ENCODE measurements around the gene MEF2C.

MEF2C gene

DNA sequence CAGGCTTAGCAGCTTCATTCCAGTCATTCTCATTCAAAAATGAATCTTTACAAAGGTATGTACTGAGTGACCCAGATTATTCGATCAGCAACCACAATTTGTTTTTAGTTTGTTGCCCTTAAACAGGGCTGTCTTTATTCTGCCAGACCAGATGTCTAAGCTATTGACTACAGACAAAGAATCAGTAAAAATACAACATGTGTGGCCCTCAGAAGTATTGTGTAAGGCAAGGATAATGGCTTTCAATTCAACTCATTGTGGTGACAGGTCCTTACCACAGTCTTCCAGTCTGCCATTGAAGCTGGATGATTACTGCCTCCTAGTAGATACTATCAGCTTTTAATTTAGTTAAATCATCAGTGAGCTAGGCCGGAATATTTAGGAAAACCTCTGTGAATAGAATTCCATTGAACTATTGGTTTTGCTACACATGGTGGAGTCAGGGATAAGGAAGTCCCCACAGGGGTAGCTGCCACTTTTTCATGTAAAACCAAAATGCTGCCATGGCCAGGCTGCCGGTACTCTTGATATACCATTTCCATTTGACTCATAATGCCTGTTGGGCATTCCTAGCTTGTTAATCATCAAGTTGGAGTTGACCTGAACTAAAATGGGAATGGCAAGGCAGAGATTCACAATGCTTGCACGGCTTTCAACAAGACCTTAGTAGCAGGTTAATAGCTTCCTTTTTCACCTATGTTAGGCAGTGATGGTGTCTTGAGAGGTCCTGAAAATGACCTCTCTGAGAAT is 175.6 kb downstream of the MEF2C start:
- no peak for DNase-seq

DNA sequence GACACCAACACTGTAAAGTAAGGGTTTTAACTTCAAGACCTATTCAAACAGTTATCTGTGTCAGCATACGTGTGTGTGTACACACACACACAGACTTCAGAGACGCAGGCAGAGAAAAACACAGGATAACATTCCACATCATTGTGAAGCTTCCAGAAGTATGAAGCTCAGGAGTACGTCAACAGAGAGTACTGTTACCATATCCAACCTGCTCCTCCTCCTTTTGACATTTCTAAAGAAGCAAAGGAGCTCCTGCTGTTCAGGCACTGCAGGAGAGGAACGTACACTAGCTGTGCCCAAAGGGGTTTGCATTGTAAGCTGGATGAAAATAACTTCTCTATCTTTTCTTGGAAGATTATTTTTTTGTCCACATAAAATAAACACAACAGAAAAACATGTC is 180.7 kb downstream of the MEF2C start:
- DNase-seq: no peak

DNA sequence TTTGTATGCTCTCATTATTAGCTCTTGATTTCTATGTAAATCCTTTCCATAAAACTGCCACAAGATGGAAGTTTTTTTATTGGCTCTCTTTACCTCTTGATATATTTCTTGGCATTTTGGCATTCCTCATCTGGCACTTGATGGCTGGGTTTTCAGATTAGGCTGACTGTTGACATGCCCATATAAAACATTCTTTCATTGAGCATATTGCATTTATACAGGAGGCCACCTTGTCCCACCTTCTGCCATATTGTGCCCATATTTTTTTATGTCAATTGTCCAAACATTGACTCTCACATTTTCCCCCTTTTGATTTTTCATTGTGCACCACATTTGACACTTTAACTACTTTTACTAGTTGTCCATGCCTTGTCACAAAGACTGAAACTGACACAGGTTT is 182.9 kb downstream of the MEF2C start:
- DNase-seq: no peak

DNA sequence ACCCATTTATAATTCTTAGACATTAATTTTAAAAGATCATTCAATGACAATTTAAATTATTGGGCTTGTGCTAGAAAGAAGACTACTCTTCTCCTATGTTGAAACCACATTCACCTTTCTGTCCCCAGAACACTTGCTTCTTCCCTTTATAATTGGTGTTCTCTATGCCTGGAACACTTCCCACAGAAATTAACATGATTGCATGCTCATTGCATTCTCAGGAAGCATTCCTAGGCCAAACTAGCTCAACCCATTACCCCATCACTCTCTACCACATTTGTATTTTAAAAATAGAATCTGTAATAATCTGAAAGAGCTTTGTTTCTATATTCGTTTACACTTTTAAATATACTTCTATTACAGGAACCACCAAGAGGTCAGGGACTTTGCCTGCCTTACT is 184.7 kb downstream of the MEF2C start:
- DNase-seq: no peak

DNA sequence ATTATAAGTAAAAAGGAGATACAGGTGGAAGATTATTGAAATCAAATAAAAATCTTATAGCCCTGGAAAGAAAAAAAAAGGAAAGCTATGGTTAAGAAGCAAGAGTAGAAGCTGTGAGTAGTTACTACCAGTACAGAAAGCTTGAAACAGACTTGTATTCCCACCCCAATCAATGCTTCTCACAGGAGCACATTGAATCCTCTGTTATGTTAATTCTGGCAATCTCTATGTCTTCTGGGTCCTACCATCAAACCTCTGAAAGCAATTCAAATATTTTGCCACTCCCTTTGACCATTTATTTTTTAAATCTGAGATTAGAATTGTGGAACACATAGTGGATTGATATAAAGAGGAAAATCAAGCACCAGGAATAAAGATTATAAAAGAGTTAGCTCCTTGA is 186.5 kb downstream of the MEF2C start:
- no peak for DNase-seq

DNA sequence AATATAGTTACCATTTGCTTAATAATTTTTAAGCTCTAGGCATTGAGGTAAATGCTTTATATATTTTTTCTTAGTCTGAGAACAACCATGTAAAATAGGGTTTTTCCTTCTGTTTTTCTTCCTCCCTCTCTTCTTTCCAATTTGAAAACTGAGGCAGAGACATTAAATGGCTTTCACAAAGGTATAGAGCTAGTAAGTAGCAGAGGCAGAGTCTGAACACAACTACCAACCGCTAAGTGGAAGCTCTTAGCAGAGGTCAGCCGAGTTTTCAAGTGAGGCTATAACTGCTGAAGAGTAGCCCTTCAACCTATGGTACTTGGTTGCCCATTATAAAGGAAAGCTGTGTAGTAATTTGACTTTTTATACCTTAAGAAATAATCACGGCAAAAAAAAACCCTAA is 187.1 kb downstream of the MEF2C start:
- DNase-seq: no peak

DNA sequence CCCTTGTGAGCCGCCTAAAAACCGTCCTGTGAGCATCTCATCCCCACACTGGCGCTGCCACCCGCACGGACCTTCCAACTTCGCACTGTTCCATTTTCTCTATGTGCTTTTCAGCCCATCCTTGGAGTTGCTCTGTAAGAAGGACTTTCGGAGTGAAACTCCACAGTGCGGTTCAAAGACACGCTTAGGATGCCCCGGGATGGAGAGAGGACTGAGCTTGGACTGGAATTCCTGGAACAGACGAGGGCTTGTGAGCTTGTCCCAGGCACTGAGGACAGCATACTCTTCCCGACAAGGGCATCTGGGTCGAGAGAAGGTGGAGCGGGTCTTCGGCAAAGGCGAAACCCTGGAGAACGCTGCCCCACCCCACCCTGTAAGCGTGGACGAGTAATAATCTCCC is 187.8 kb downstream of the MEF2C start:
- DNase-seq: no peak

DNA sequence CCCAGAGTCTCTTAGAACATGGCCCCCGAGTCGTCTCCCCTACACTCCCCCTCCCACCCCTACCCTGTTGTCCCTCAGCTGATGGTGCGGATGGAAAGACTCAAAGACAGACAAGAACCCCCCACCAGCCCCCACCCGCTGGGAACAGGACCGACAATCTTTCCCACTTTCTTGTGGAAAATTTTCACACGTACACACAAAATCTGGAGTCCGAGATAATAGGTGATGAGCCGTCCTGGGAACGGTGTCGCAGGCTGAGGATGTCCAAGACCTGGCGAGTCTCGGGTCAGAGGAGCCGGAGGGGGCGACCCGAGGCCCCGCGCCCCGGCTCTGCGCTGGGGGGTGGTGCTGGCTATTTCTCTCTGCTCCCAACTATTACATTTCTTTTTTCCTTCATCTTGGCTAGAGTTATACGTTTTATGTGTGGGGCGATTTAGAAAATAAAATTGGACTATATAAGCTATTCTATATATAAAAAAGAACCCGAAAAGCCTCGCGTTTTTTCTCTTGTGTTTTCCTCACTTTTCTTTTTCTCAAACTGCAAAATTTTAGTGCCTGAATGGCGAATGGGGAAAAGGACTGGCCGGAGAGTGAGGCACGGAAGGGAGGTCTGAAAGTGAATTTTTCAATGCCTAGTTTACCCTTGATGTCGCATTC is 188.8 kb downstream of the MEF2C start:
- DNase-seq: no peak

DNA sequence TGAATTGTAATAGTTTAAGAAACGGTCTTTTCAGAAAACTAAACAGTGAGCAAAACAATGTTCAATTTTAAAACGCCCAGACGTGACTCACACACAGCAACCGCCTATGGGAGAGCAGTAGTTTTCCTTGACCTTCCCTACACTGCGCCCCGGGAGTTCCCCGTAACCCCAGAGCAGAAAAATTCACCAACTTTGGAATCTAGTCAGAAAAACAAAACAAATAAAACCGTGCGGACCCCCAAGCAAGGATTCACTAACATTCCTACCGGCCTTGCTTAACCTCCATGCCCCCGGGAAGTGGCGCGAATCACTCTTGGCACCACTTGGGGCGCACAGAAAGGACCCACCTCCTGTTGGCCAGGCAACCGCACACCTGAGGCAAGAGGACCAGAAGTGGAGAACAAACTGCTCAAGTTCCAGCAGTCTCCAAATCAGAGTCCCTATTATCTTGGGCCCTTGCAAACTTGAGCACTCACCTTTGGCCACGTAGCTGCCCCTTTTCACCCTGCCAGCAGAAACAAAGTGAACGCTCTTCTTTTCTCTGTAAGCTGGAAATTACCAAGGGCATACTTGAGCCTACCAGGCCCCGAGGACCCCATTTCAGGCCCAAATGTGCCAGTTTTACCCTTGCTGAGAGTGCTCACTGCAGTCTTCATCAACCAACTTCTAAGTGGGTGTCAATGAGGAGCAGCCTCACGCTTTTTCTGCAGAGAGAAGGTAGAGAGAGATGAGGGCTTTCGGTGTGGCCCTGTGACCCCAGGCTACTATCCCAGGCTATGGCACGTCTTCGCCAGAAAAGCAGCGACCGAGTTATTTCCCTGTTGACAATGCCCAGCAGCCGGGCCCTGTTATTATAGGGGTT is 189.7 kb downstream of the MEF2C start:
- no peak for DNase-seq

DNA sequence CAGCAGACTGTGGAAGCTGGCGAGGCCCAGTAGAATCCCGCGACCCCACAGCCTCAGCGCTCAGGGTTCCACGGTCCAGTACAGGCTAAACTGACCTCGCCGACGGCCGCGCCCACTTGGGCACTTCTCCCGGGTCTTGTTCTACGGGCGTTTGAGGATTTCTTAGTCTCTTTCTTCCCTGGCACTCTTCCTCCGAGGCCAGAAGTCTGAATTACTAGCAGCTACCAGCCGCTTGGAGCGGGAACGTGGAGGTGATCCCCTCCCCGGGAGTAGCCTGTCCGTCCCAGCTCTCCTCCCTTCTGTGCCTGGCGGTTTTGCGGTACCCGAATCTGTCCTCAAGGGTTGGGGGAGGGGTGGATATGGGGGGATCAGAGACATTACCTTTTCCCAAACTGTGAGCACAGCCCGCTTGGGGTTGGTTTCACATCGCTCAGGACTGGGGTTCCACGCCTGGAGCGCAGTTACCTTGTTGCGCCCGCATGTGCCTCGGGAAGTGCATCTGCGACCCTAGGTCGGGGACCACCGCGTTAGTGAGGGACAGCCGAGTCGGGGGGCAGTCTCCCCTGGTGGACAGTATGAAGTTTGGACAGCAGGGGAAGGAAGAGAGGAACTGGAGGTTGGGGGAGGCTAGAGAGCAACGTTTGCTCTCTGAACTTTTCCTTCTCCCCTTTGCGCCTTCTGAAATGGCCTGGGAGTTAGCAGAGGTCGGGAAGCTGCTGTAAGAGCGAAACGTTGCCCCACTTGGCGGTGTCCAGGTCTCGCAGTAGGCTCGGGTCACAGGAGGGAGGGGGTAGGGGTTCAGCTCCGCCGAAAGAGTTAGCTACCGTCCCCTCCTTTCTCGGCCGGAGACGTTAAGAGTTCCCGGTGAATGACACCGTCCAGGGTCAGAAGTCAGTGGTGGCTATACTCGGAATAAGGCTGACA is 190.8 kb downstream of the MEF2C start:
- no peak for DNase-seq

DNA sequence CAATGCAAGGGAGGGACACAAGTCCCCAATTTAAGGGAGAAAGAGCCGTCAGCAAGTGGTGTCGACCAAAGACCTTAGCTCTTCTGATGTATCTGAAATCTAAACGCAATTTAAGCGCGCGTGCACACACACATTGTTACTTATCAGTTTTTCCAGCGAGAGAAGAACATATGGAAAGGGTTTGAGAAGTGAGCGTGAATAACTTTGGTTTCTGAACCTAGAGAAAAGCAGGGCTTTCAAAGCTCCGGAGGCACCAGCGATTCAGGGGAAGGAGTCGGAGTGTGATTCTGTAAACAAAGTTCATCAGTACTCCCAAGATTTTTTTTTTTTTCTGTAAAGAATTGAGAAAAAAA is 191.8 kb downstream of the MEF2C start:
- DNase-seq: no peak

DNA sequence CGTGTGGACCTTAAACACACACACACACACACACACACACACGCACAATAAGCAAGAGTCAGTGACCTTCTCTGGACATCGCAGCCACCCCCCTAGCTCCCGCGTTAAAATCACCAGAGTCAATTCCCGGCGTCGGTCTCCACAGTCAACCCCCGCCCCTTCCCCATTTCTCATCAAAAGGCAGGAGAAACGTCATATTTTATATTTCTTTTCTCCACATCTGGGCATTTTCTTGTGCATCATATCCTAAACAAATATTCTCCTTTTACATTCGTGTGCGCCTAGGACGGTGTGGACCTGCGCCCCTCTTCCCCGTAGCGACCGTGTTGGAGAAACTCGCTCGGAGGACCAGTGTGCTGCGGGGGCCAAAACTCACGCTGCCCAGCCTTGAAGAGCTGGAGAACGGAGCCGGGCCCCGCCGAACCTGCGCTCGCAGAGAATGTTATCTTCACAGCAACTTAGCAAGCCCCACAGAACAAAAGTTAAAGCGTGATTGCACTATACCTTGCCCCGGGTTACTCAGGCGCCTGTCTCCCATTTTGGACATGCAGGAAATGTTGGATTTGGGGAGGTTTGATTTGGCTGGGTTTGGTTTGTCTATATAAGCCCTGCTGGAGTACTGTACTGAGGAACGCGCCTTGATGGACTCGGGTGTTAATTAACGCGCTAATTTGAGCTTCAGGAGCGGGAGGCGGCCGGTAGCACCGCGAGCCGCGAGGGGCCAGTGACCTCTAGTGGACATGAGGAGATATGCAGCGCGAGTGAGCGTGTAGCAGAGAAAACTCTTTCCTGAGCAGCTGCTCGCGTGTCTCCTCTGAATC is 192.4 kb downstream of the MEF2C start:
- no peak for DNase-seq

DNA sequence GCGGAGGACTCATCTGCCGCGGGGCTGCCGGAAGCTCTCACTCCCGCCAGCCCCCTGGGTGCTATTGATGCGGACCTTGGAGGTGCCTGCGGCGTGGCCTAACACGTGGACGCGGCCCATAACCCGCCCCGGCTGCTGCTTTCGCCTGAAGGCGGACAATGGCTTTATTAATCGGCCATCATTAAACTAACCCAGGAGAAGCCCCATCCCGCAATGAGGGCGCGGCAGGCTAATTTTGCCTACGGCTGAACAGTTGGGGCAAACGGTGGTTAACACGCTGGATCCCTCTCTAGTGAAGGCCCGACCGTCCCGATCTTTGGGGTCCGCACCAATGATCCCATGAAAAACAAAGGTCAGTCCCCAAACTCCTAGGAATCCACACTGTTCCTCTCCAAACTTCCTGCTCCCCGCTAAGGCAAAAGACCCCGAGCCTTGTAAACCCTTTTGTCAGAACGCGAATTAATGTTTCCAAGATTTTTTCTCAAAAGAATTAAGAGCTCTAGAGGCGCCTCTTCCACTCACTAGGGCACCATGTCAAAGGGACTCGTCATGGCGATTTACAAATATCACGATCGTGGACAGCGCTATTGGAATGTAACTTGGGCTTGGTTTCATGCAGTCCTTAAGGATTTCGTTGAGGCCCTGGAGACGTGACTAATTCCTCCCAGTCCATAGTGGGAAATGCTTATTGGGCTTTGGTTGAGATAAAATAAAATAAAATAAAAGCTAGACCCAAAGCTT is 193.1 kb downstream of the MEF2C start:
- no peak for DNase-seq

DNA sequence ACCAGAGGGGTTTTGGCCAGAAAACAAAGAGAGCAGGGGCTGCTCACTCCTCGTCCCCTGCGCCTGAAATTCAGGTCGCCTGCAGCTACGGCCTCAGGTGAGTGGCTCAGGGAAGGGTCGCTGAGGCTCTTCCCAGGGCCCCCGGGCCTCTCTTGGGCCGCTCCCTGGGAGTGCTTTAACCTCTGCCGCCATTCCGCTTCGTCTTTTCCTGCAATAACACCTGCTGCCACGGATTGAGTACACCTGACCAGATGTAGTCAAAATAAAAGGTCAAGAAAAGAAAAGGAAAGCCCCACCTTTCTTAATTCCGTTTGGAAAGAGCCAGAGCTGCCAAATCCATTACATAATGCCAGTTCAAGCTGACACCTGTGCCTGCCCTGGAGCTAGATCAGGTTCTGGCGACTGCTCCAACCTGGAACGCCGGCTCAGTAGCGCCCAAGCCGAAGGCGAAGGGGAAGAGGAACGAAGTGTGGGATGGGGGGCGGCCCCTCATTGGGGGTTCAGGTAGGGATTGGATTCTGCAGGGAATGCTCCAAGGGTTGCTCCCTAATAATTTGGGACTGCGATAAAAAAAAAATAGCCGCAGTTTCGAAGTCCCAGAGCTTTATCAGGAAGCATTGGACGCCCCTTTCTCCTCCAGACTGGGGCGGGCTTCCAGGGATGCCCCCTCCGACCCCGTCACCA is 193.9 kb downstream of the MEF2C start:
- no peak for DNase-seq

DNA sequence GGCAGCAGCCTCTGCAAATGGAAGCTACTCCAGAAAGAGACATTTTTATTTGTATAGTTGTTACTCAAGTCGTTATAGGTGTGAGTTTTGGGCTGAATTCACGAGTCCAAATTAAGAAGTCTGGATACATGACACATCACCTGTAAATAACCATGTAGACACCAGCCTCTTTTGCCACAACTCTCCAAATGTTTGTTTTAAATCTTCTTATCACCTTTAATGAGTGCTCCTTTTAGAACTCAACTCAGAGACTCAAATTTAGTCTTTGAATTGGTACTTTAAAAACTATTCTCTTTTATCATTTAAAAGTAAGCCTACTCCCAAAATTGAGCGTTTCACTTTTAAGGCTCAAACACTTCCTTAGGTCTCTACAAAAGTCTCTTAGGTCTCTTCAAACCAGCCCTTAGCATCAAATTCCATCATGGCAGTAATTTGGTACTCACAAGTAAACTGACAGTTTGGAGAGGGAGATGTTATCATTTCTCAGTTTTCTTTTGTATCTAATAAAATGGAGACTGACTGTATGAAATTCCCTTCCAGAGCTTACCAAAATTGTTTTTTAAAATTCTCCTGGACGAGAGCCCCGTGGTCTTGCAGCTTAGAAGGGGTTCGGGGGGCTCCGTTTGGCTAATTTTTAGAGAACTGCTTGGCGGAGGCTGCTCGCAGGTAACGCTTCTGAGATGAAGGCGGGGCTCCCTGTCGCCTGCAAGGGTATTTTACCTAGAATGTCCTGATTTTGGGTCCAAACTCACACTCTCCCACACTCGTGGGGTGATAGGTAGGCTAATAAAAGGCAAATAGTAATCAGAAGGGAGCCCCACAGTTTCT is 194.6 kb downstream of the MEF2C start:
- no peak for DNase-seq

DNA sequence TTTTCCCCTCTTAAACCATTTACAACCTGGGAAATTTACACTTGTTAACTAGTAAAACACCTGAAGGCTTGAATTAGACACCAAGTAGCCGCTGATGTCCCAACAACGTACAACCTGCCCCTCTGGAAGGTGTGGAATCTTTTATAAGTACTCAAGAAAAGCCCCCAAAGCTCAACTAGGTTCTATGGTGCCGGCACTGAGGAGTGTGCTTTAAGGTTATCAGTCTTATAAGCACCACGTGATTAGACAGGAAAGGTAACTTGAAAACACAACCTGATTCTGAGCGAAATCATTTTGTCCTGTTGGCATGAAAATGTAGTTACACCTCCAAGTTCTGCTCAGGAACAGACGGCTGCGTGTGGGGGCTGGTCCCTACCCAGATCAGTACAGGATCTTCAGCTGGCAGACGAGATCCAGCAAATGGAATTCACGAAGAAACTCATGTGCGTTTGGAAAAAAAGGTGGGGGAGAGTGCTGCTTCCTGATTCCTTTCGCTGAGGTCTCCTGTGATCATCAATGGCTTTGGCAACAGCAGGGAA is 195.5 kb downstream of the MEF2C start:
- DNase-seq: no peak

DNA sequence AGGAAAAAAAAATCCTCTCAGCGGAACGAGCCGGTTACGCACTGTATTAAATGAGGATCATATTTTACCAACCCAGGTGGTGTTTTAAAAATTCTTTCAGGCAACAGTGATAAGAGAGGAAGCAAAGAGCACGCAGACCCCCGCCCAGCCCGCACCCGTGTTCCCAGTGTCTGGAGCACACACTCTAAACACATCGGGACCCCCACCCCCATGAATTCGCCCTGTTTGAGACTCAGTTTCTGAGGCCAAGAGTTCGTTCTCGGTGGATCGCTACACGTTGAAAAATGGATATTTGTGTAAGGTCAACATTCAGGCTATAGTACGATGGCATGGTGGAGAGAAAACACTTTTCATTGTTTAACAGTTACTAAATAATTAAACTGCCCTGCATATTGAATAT is 196.3 kb downstream of the MEF2C start:
- no peak for DNase-seq

DNA sequence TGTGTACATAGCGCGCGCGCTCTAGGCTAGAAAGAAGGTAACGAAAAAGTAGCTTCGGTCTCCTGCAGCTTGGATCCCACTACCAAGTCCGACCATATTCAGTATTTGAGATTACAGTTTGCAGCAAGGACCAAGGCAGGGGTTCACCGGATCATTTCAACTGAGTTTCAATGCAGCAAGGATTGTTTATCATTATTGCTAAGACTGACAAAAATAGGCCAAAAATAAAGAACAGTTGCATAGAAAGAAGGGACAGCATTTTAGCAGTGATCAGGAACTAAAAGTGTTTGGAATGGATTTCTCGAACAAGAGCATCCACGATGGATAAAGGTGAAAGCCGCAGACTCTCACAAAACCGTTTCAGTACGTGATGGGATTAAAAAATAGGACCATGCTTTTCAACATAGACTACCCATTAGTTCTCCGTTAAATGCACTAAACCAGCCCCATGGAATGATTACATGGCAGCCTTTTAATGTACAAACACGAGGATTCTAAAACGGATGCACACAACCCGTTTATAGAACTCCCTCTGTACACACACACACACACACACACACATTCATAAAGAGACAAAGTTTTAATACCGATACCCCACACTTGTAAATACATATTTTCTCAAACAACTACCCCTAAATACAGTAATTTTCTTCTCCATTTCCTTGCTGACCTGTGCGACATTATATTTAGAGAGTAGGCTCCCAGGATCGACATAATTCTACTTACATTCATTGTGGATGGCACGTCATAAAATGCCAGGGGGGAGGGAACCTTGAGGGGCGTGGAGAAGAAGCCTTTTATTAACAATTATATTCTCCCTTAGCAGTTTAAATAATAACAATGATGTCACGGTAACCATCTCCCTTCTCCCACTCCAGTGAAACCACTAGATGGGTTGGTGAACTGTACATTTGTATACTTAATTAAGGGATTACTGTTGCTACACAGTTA is 197.1 kb downstream of the MEF2C start:
- DNase-seq: no peak
